GM19372 (cell line): ENCODE results near the gene BEND6.
A peak's percentile ranks its signal among the peaks of the same experiment; 100 is the strongest.

Experiments
- ATAC-seq: cut with Tn5 transposase; IDR thresholded peaks from one replicate; pipeline ENCODE4 v1.9.1; 2021; ENCODE audit warnings: mild to moderate bottlenecking, low read depth, moderate library complexity; ENCODE audit not compliant: unreplicated experiment

BEND6 gene, protein sequence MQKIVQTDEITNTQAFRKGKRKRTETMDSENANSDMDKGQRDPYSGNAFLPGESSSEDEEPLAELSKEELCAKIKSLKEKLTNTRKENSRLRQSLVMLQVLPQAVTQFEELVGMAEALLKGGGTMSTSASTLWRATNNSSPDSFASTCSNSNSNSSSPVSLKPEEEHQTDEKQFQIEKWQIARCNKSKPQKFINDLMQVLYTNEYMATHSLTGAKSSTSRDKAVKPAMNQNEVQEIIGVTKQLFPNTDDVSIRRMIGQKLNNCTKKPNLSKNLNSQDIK

DNA sequence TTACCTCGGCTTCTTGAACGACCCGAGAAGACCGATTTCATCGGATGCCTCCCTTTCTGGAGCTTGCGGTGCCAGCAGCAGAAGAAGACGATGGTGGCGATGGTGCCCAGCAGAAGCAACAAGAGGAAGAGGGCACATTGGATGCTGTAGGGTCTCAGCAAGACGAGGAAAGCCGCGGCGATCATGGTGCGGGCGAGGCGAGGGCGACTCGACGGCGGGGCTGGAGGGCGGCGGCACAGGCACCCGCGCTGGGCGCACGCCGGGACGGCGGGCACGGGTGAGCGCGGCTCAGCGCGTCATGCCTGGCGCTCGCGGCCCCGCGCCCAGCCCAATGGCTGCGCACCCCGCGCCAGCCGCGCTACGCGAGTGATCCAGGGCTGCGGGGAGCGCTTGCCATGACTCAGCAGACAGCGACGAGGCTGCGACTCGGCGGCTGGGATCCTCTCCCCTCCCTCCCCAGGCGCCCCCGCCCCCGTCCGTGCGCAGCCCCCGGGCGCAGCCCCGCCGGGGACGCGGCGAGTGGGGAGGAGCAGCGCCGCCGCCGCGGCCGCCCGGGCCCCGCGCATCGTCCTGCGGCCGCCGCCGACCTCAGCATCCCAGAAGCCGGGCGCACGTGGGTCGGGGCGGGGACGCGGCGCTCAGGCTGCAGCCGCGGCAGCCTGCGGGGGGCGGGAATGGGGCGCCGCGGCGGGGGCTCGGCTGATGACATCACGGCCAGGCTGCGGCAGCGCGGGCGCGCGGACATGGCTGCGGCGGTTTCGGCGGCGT is at the start of gene BEND6:
TSS of gene BEND6 (plus strand) at position 705 of the 768 bp plus-strand sequence. CDS start 26,704 bp downstream, outside the sequence.
- peak; percentile 33 for ATAC-seq

DNA sequence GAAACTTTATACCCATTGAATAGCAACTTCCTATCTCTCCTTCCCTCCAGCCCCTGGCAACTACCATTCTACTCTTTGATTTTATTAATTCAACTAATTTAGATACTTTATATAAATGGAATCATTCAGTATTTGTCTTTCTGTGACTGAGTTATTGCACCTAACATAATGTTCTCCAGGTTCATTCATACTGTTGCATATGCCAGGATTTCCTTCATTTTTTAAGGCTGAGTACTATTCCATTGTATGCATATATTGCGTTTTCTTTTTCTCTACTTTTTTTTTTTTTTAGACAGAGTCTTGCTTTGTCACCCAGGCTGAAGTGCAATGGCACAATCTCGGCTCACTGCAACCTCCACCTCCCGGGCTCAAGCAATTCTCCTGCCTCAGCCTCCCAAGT is 49.5 kb upstream of the BEND6 start:
- no peak for ATAC-seq

DNA sequence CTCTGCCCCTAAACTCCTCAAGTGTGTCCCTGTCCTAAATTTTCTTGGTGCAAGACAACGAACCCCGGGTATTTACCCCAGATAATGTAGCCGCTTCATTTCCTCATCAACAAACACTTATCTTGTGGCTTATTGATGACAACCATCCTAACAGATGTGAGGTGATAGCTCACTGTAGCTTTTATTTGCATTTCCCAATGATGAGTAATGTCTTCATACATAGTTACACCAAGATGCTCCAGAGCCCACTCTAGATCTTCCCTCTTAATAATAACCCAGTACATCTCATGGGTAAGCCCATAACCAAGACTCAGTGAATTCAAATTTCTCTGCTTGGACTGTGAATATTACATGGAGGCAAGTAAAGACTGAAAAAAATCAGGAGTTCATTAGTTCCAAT is 48.2 kb upstream of the BEND6 start:
- ATAC-seq = no peak

DNA sequence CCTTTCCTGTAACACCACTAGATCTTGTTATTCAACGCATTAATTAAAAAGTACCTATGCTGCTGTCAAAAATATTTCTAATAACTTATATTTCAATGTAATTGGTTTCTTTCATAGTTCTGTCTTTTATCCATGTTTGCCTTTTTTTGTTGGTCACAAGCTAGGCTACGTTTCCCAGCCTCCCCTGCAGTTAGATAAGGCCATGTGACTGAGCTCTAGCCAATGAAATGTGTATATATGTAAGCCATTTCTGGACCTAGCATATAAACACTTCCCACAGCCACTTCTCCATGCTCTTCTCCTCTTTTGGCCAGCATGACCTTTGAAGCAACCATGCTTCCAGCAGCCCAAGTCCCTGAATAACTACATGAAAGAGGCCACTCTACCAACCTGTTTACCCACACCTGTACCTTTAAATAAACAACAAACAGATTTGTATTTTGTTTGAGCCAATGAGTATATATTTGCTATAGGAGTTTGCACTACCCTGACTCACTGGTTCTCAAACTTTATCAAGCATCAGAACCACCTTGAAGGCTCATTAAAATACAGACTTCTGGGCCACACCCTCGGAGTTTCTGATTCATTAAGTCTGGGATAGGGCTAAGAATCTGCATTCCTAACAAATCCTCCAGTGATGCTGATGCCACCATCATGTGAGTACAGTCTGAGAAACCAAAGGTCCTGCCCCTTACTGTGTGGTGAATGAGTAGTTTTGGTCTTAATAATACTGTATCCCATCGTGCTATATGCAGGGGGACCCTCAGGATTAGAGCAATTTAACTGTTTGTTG is 45.6 kb upstream of the BEND6 start:
- no peak for ATAC-seq

DNA sequence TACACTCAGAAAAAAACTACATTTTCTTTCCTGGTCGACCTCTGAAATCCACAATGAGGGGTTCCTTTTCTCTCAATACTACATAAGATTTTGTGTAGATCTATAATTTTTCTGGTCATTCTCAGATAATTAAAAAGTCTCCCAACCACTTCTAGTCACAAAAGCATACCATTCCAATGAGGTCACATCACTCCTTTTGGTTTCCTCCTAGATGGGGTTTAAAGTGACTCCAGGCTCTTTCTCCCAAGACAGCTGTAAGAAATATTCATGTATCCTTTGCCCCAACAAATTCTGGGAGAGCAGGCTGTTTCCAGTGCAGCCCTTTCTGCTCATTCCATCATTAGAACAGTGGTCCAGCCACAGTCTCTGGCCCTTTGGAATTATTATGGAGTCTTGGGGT is 43.1 kb upstream of the BEND6 start:
- no peak for ATAC-seq

DNA sequence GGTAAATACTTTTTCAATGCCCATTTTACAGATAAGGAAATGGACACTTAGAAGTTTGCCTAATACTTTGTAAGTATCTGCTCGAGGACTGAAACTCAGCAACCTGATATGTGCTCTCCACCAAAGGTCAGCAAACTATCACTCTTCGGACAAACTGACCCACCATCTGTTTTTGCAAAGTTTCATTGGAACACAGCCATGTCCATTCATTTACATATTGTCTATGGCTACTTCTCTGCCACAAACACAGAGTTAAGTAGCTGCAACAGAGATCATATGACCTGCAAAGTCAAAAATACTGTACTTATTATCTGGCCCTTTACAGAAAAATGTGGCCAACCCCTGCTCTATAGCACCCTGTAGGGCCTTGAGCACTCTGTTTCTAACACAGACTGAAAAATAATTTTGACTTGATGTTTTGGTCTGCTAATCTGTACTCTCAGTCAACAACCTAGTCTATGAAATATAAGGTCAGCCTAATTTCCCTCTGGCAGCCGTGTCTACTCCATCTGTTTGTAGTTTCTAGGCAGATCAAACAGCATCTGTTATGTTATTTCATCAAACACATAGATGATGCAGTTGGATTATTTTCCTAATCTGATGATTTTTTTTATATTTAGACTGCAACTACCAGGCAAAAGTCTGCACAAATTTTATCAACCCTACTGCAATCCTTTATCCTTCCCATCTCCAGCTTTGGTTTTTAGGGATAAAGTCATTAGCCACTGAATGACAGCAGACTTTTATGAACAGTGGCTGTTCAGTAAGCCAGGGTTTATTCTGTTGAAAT is 41.4 kb upstream of the BEND6 start:
- ATAC-seq = no peak

DNA sequence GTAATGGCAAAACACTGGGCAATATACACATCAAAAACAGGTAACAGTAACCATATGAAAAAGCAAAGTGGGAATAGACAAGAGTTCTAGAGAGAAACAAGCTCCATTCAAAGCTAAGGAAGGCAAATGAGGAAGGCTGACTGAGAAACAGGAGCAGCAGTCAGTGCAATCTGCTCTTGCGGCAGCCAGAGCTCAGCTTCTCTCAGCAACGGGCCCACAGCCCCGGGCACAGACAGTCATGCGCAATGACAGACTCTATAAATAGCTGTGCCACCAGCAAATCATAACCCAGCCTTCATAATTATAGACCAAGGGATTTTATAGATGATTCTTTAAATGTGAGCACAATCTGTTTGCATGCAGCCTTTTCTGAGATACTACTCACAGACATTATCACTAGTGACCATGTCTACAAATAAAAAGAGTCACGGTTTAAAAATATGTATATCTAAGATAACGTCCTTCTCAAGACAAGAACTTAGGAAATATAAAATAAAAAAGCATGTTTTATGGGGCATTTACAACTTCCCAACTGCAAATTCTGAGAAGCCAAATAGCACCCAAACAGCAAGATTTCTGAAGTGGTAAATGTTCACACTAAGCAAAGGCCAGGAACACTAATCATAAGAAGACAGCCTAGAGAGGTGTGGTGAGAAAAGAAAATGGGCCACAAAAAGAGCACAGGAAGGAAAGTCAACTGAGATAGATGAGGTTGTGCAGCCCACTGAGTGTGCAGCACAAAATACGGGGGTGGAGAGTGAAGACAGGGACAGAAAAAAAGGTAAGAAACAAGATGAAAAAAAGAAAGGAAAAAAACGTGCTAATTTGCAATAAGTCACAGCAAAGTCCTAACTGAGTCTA is 39.9 kb upstream of the BEND6 start:
- no peak for ATAC-seq

DNA sequence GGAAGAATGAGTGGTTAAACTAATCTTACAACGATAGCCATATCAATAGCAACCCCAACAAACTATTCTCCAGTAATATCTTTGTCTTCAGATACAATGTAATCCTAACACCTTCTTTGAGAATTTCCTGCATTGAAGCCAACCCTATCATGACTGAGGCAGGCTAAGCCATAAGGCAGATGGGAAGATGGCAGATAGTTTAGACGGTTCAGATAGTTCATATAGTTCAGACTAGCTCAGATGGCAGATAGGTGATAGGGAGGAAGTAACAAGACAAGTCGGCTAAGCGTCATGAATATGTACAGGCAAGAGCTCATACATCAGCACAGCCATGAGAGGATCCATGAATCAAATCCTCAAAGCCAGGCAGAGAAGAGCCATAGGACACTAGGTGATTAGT is 39.1 kb upstream of the BEND6 start:
- ATAC-seq = no peak

DNA sequence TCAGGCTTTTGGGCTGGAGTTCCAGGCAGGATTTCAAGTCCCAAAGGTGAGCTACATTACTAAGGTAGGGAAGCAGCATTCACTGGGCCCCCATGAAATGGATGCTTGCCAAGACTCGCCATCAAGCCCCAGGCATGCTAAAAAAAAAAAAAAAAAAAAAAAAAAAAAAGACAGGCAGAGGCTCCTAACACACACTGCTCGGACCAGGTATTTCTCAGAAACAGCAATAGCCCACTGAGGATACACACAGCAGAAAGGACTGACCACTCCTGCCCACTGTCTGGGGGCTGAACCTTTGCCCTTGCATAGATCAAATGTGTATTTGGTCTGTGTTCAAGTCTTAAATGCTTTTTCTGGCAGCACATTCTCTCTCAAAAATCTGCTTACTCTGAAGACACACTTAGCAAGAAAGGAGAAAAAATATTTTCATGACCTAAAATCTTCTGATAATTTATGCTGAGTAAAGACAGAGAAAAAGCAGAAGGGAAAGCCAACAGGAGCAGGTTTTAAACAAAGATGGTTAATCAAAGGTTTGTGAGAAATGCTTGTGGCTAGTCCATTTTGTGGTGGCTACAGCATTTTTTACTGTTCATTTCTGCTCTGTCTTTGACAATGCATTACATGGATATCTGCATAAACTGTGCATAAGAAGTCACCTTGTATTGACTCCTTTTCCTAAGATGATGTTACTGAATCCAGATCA is 37.9 kb upstream of the BEND6 start:
- no peak for ATAC-seq

DNA sequence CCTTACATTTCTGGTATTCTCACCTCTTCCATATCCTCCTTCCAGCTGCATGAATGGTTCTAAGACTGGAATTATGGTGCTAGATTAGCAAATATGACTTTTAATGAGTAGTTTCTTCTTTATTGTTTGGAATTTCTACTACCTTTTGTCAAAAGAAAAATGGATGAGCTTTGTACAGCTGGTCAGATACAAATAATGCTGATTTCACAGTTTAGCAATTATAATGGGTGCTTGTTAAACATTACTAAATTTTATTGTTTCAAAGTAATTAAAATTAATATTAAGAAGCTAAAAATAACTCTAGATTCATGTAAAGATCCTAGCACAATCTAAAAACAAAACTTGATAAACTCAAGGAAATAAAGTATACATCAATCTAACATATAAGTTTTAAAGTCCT is 32.3 kb upstream of the BEND6 start:
- ATAC-seq = no peak

DNA sequence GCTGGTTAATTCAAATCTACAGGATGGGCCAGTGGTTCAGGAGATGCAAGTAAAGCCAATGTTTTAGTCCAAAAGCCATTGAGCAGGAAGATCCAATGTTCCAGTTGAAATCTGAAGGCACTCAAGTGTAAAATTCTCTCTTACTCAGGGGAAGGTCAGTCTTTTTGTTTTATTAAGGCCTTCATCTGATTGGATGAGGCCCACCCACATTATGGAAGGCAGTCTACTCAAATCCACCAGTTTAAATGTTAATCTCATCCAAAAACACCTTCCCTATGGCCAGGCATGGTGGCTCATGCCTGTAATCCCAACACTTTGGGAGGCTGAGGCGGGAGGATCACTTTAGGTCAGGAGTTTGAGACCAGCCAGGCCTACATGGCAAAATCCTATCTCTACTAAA is 31.3 kb upstream of the BEND6 start:
- no peak for ATAC-seq

DNA sequence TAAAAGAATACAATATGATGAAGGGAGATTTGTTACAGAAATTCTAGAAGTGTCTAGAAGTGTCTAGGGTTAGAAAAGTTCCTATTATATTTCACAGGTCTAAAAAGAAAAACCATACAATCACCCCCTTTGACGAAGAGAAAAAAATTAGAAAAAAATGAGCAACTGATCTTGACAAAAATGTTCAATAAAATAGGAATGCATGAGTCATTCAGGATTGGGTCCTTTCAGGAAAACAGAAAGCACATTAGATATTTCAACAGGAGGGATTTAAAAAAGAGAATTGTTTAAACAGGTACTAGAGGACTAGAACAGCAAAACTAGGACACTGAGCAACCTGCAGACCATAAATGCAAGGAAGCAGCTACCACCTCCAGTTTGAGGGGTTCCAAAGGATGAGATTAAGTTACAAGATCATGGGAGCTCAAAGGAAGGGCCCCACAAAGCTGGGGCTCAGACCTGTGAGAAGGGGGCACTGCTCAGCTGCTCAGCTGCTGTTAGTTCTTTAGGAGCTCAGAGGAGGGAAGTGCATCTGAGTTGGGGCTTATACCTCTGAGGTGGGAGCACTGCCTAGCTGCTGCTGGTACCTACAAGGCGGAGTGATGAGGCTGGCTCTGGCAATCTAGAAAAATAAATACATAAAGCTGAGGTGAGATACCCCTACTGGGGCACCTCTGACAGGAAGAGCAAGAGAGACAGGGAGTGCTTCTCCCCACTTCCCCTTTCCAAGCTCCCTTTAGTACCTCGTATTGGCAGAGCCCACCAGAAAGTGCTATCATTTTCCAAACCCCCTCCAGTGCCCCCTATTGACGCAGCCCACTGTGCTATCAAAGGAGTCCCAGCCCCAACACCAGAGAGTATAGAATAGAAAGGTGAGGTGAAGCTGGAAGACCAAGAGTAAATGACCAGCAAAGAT is 27.1 kb upstream of the BEND6 start:
- no peak for ATAC-seq

DNA sequence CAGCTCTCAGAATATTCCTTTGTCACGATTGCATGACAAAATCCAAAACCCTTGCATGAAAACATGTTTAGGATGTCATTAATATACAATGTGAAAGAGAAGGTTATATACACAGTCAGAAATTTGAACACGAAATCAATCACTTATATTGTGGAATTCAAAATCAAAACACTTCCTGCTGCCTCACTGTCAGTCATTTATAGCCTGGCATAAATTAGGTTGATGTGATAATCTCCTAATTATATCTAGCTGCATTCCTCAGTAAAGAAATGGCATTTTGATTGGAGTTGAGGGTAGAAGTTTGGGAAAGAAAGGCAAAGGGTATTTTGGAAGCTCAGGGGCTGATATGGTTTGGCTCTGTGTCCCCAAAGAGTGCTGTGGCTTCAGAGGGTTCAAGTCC is 24.1 kb upstream of the BEND6 start:
- no peak for ATAC-seq

DNA sequence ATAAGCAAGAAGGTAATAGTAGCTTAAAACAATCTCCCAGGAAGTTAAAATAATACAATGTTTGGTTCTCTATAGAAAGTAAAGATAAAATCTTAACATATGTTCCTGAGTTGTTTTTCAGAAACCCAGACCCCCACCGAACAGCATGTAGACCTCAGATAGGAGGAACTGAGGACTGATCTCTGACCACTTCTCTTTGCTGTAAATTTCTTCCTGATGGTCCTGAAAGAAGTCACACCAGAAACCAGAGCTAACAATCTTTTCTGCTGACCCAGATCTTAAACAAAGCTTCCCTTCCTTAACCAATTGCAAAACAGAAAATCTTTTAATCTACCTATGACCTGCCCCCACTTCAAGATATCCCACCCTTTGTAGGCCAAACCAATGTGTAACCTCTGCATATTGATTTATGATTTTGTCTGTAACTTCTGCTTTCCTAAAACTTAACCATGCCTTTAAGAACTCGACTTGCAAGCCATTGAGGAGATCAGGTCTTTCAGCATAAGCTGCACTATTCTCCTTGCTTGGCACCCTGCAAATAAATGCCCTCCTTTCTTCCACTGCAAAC is 21.9 kb upstream of the BEND6 start:
- no peak for ATAC-seq

DNA sequence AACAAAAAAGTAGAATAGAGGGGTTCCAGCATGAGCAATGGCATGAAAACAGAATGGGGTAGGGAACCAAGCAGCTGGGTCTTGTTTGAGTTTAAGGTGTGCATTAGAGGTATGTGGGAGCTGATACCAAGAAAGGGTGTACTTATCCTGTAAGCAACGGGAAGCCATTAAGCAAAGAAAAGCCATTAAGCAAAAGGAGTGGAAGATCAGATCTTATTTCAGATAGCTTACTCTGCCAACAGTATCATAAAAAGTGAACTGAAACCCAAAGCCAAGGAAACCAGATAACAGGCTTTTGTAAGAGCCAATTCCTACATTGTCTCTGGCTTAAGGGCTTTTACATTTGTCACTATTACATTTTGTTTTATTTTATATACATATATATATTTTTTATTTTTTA is 21.3 kb upstream of the BEND6 start:
- ATAC-seq = no peak

DNA sequence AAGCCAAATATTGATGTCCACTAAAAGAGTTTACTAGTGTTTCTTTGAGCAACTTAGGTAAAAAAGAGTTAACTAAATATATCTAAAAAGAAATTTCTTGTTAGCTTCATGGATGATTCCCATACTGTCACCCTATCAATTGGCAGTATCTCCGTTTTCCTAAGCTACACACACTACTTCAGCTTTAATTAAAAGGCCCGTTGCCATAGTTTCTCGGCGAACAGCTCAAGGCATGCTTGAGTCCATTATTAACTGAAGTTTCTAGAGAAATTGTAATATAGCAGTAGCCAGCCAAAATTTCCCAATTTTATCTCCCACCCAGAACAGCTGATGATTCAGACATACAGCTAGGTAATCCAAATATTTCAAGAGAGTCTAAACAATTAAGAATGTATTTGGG is 20.0 kb upstream of the BEND6 start:
- no peak for ATAC-seq

DNA sequence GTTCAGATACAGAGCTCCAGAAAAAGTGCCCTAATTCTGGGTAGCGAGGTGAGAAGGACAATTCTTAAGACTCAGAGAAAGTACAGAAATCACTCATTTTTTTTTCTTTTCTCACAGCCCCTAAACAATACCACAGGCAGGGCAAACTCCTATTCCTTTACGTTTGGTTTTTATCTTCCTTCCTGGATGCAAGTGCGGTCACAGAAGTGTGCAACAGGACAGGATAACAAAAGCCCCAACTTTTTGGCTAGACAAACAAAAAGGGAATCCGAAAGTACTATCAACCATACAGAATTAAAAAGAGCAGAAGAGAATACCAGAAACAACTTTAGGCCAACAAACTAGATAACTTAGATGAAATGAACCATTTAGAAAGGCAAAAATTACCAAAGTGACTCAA is 18.4 kb upstream of the BEND6 start:
- no peak for ATAC-seq
